WTC11 (cell line): ENCODE measurements around the gene KLHL30.

Experiments used
- ATF2 ChIP-seq: sonication (generic); formaldehyde crosslinking; IDR thresholded peaks from 2 replicates; pipeline ENCODE4 v1.8.1; 2022; ENCODE audit warnings: low read depth, missing genetic modification reagents, borderline replicate concordance
- RELA ChIP-seq: sonication (generic); formaldehyde crosslinking; IDR thresholded peaks from 2 replicates; pipeline ENCODE4 v1.8.1; 2022; ENCODE audit warnings: missing genetic modification reagents, mild to moderate bottlenecking, borderline replicate concordance
- ZNF416 ChIP-seq: fragments of 250-450 bp; sonication (Bioruptor Pico); IDR thresholded peaks from 2 replicates; pipeline ENCODE4 v1.9.0; 2021; ENCODE audit warnings: mild to moderate bottlenecking, inconsistent platforms
- TF ChIP-seq, protein P1 (sequence below): fragments of 200-600 bp; IDR thresholded peaks from 2 replicates; pipeline ENCODE4 v1.8.0; 2022; ENCODE audit warnings: antibody characterized with exemption
- TF ChIP-seq, protein P2 (sequence below): sonication (generic); formaldehyde crosslinking; conservative IDR thresholded peaks from 2 replicates; pipeline ENCODE4 v1.8.1; 2022; ENCODE audit warnings: mild to moderate bottlenecking, missing genetic modification reagents

DNA sequence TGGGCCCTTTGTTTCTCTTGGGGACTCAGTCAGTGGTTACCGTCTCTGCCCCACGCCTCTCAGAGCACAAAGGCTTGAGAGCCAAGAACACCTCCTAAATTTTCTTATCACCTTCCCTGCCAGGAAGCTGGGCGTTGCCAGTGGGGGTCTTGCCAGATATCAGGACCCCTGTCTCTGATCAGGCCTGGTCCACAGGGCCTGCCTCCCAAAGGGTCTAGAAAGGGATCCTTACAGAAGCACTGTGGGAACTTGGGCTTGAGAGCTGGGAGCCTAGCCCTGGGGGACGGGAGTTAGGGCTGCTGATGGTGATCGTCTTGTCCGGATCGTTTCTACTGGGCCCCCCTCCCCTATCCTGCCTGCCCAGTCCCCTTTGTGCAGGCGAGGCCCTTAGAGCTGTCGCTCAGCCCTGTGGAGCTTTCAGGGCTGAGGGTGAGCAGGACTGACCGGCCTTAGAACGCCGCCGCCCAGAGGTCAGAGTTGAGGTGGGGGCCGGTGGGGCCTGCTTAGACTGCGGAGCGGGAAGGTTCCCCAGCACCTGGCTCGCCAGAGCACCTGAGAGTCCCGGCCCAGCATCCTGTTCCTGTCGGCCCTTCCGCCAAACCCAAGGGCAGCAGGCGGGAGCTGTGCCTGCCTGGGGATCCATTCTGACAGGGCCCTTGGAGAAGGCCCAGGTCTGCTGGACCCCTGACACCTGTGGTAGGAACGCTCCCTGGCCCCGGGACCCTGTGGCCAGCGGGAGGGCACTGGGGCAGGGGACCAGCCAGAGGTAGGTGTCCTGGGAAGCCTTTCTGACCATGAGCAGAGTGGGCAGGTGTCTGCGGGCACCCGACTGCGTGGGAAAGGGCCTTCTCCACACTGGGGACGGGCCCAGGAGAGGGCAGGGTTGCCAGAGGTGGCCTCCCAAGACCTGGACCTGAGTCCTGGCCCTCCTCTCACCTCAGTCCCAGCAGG, 37.4 kb upstream of the KLHL30 start:
- TF ChIP-seq, protein P1, sequence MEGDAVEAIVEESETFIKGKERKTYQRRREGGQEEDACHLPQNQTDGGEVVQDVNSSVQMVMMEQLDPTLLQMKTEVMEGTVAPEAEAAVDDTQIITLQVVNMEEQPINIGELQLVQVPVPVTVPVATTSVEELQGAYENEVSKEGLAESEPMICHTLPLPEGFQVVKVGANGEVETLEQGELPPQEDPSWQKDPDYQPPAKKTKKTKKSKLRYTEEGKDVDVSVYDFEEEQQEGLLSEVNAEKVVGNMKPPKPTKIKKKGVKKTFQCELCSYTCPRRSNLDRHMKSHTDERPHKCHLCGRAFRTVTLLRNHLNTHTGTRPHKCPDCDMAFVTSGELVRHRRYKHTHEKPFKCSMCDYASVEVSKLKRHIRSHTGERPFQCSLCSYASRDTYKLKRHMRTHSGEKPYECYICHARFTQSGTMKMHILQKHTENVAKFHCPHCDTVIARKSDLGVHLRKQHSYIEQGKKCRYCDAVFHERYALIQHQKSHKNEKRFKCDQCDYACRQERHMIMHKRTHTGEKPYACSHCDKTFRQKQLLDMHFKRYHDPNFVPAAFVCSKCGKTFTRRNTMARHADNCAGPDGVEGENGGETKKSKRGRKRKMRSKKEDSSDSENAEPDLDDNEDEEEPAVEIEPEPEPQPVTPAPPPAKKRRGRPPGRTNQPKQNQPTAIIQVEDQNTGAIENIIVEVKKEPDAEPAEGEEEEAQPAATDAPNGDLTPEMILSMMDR = no peak
- TF ChIP-seq ZNF416 (no peak), RELA (CRISPR knock-in tag) (no peak), ATF2 (CRISPR knock-in tag) (no peak)
- TF ChIP-seq, protein P2, sequence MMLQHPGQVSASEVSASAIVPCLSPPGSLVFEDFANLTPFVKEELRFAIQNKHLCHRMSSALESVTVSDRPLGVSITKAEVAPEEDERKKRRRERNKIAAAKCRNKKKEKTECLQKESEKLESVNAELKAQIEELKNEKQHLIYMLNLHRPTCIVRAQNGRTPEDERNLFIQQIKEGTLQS (CRISPR knock-in tag) = no peak
